ENCODE results near the gene GALT.

DNA sequence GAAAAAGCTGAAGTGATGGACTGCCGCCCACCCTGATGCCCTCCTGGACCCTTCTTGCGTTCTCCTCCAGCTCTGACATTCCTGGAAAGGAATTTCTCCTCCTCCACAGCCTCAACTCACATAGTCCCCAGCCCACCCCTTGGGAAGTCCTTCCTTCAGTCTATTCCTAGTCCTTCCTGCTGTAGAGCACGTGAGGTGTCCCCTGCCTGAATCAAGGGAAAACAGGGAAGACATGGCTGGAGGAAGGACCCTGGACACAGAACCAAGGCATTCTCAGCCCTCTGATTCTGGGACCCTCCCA, 21.3 kb upstream of the GALT start:
- TF ChIP-seq, protein P1, sequence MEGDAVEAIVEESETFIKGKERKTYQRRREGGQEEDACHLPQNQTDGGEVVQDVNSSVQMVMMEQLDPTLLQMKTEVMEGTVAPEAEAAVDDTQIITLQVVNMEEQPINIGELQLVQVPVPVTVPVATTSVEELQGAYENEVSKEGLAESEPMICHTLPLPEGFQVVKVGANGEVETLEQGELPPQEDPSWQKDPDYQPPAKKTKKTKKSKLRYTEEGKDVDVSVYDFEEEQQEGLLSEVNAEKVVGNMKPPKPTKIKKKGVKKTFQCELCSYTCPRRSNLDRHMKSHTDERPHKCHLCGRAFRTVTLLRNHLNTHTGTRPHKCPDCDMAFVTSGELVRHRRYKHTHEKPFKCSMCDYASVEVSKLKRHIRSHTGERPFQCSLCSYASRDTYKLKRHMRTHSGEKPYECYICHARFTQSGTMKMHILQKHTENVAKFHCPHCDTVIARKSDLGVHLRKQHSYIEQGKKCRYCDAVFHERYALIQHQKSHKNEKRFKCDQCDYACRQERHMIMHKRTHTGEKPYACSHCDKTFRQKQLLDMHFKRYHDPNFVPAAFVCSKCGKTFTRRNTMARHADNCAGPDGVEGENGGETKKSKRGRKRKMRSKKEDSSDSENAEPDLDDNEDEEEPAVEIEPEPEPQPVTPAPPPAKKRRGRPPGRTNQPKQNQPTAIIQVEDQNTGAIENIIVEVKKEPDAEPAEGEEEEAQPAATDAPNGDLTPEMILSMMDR (conservative IDR thresholded peaks at IDR 0.05; ENCODE audit: low read depth, low read length), result no peak
- TF ChIP-seq EZH2 (IDR thresholded peaks at IDR 0.05; ENCODE audit: low read length, unreplicated experiment) (no peak), EZH2phosphoT487 (IDR thresholded peaks at IDR 0.05; ENCODE audit: borderline replicate concordance, low read length) (no peak)

Measured in PC-3 (cell line).